Skeletal muscle cell (primary cell): ENCODE results near the gene MIPOL1.
"Not testable (repeated sequence)": the region's sequence is repeated elsewhere in the genome, so short reads cannot be mapped to it uniquely, and the experiment has no call there.

Experiments
- DNase-seq: peaks from one replicate; pipeline ENCODE4 v3.0.0-alpha.2; 2010; ENCODE audit warnings: low read depth
- H3K4me3 ChIP-seq: 2 replicates; pipeline ENCODE4 v1.5.1; 2011; ENCODE audit warnings: low read depth, mild to moderate bottlenecking, control low read depth, low read length, moderate library complexity

Gene MIPOL1

GRCh38 chr14:37186865-37187264 lies 10.9 kb upstream of the MIPOL1 start:
- H3K4me3 ChIP-seq = no peak overlapping the region
- DNase-seq = no peak

- no peak overlapping the region for H3K4me3 ChIP-seq
- no peak for DNase-seq
Measured at GRCh38 chr14:37187294-37187693, 10.4 kb upstream of the MIPOL1 start.

- not testable (repeated sequence) for H3K4me3 ChIP-seq, DNase-seq
Measured at GRCh38 chr14:37187840-37188577, 9.7 kb upstream of the MIPOL1 start.

GRCh38 chr14:37189733-37190132 lies 8.0 kb upstream of the MIPOL1 start:
- H3K4me3 ChIP-seq, DNase-seq: not testable (repeated sequence)

- no peak overlapping the region for H3K4me3 ChIP-seq
- no peak for DNase-seq
Measured at GRCh38 chr14:37194698-37195097, 3.0 kb upstream of the MIPOL1 start.

- no peak overlapping the region for H3K4me3 ChIP-seq
- peak; percentile 48 for DNase-seq
Measured at GRCh38 chr14:37195327-37195726, 2.4 kb upstream of the MIPOL1 start.

- no peak for DNase-seq
Measured at GRCh38 chr14:37196604-37197420, 925 bp upstream of the MIPOL1 start.

GRCh38 chr14:37198273-37198598 lies 499 bp downstream of the MIPOL1 start:
- DNase-seq = no peak
- peak overlapping the region; percentile 77 for H3K4me3 ChIP-seq

More at GRCh38 chr14:37196604-37197420, 925 bp upstream of the MIPOL1 start:
- peak overlapping the region; percentile 77 for H3K4me3 ChIP-seq

- no peak for DNase-seq
- peak overlapping the region; percentile 77 for H3K4me3 ChIP-seq
Measured at GRCh38 chr14:37198907-37199306, 1.2 kb downstream of the MIPOL1 start.

GRCh38 chr14:37201724-37202123 lies 4.0 kb downstream of the MIPOL1 start:
- no peak overlapping the region for H3K4me3 ChIP-seq
- DNase-seq = no peak

- no peak for DNase-seq
- no peak overlapping the region for H3K4me3 ChIP-seq
Measured at GRCh38 chr14:37202265-37202664, 4.5 kb downstream of the MIPOL1 start.

GRCh38 chr14:37202812-37203211 lies 5.1 kb downstream of the MIPOL1 start:
- no peak overlapping the region for H3K4me3 ChIP-seq
- DNase-seq = no peak

GRCh38 chr14:37203423-37203822 lies 5.7 kb downstream of the MIPOL1 start:
- H3K4me3 ChIP-seq = no peak overlapping the region
- no peak for DNase-seq

- not testable (repeated sequence) for DNase-seq, H3K4me3 ChIP-seq
Measured at GRCh38 chr14:37205623-37206605, 8.2 kb downstream of the MIPOL1 start.

- not testable (repeated sequence) for DNase-seq, H3K4me3 ChIP-seq
Measured at GRCh38 chr14:37209617-37210016, 11.9 kb downstream of the MIPOL1 start.

GRCh38 chr14:37210448-37210847 lies 12.7 kb downstream of the MIPOL1 start:
- DNase-seq = no peak
- H3K4me3 ChIP-seq = no peak overlapping the region

- no peak for DNase-seq
- H3K4me3 ChIP-seq = no peak overlapping the region
Measured at GRCh38 chr14:37213016-37213415, 15.3 kb downstream of the MIPOL1 start.

- DNase-seq = no peak
Measured at GRCh38 chr14:37215345-37215744, 17.6 kb downstream of the MIPOL1 start.

GRCh38 chr14:37221073-37221472 lies 23.3 kb downstream of the MIPOL1 start:
- no peak for DNase-seq
- H3K4me3 ChIP-seq = no peak overlapping the region

More at GRCh38 chr14:37215345-37215744, 17.6 kb downstream of the MIPOL1 start:
- no peak overlapping the region for H3K4me3 ChIP-seq
